Measurements from ENCODE around the gene SMCO4. TPM values are rescaled to one million over a fixed set of nuclear protein-coding genes. Genes with fewer than 3 reads are reported as not detected.
"Not testable (repeated sequence)": the region's sequence is repeated elsewhere in the genome, so short reads cannot be mapped to it uniquely, and the experiment has no call there.

SMCO4 gene
- total RNA-seq, 1 donor from 2014 or later = 48.7 TPM

- DNase-seq (ENCODE audit: low spot score) (no peak), ATAC-seq (no peak)
Measured at GRCh38 chr11:93563857-93564256, 20.7 kb upstream of the SMCO4 start.

- DNase-seq (ENCODE audit: low spot score) (no peak), ATAC-seq (no peak)
Measured at GRCh38 chr11:93560199-93560932, 17.2 kb upstream of the SMCO4 start.

- peak; percentile 94 for ATAC-seq
Measured at GRCh38 chr11:93559681-93560080, 16.5 kb upstream of the SMCO4 start.

GRCh38 chr11:93552874-93553273 is 9.7 kb upstream of the SMCO4 start:
- ATAC-seq (peak; percentile 76), DNase-seq (ENCODE audit: low spot score) (no peak)

More at GRCh38 chr11:93559681-93560080, 16.5 kb upstream of the SMCO4 start:
- DNase-seq (ENCODE audit: low spot score) = peak; percentile 50

- DNase-seq (ENCODE audit: low spot score) (no peak), ATAC-seq (no peak)
Measured at GRCh38 chr11:93549976-93550375, 6.8 kb upstream of the SMCO4 start.

GRCh38 chr11:93548679-93549319 is 5.6 kb upstream of the SMCO4 start:
- ATAC-seq (no peak), DNase-seq (ENCODE audit: low spot score) (no peak)

- DNase-seq (ENCODE audit: low spot score) (no peak), ATAC-seq (no peak)
Measured at GRCh38 chr11:93547773-93548172, 4.6 kb upstream of the SMCO4 start.

GRCh38 chr11:93547028-93547427 is 3.8 kb upstream of the SMCO4 start:
- DNase-seq (ENCODE audit: low spot score) (no peak), ATAC-seq (no peak)

- DNase-seq (ENCODE audit: low spot score) = no peak
- ATAC-seq = no peak
Measured at GRCh38 chr11:93545566-93545965, 2.4 kb upstream of the SMCO4 start.

- peak; percentile 66 for ATAC-seq
- DNase-seq (ENCODE audit: low spot score) = peak; percentile 71
Measured at GRCh38 chr11:93542811-93543229, 371 bp downstream of the SMCO4 start.

- ATAC-seq = peak; percentile 55
- peak; percentile 60 for DNase-seq (ENCODE audit: low spot score)
Measured at GRCh38 chr11:93541884-93542810, 1.0 kb downstream of the SMCO4 start.

GRCh38 chr11:93540896-93541553 is 2.2 kb downstream of the SMCO4 start:
- no peak for ATAC-seq
- DNase-seq (ENCODE audit: low spot score) = no peak

GRCh38 chr11:93540337-93540736 is 2.9 kb downstream of the SMCO4 start:
- ATAC-seq = no peak
- DNase-seq (ENCODE audit: low spot score) = no peak

- ATAC-seq (peak; percentile 78), DNase-seq (ENCODE audit: low spot score) (peak; percentile 94)
Measured at GRCh38 chr11:93537767-93538261, 5.4 kb downstream of the SMCO4 start.

- peak; percentile 78 for ATAC-seq
- peak; percentile 92 for DNase-seq (ENCODE audit: low spot score)
Measured at GRCh38 chr11:93537049-93537448, 6.1 kb downstream of the SMCO4 start.

GRCh38 chr11:93536101-93536861 is 6.9 kb downstream of the SMCO4 start:
- DNase-seq (ENCODE audit: low spot score) = no peak

GRCh38 chr11:93535578-93535977 is 7.6 kb downstream of the SMCO4 start:
- DNase-seq (ENCODE audit: low spot score); ATAC-seq: not testable (repeated sequence)

More at GRCh38 chr11:93536101-93536861, 6.9 kb downstream of the SMCO4 start:
- ATAC-seq = no peak

GRCh38 chr11:93532806-93533205 is 10.4 kb downstream of the SMCO4 start:
- DNase-seq (ENCODE audit: low spot score) (no peak), ATAC-seq (no peak)

GRCh38 chr11:93532281-93532789 is 10.9 kb downstream of the SMCO4 start:
- ATAC-seq = no peak

GRCh38 chr11:93530468-93530826 is 12.7 kb downstream of the SMCO4 start:
- ATAC-seq = peak; percentile 17
- no peak for DNase-seq (ENCODE audit: low spot score)

More at GRCh38 chr11:93532281-93532789, 10.9 kb downstream of the SMCO4 start:
- DNase-seq (ENCODE audit: low spot score) = no peak
